NK-92 treated with Interleukin-12 subunit alpha and Interleukin-12 subunit beta, amount 100 ng/mL, for 24 hours (cell line): Measurements from ENCODE around the gene TTC21A.

ENCODE experiments used
- DNase-seq: peaks from one replicate; lab custom pipeline; 2025; lab: John Stamatoyannopoulos, UW

TTC21A gene

DNA sequence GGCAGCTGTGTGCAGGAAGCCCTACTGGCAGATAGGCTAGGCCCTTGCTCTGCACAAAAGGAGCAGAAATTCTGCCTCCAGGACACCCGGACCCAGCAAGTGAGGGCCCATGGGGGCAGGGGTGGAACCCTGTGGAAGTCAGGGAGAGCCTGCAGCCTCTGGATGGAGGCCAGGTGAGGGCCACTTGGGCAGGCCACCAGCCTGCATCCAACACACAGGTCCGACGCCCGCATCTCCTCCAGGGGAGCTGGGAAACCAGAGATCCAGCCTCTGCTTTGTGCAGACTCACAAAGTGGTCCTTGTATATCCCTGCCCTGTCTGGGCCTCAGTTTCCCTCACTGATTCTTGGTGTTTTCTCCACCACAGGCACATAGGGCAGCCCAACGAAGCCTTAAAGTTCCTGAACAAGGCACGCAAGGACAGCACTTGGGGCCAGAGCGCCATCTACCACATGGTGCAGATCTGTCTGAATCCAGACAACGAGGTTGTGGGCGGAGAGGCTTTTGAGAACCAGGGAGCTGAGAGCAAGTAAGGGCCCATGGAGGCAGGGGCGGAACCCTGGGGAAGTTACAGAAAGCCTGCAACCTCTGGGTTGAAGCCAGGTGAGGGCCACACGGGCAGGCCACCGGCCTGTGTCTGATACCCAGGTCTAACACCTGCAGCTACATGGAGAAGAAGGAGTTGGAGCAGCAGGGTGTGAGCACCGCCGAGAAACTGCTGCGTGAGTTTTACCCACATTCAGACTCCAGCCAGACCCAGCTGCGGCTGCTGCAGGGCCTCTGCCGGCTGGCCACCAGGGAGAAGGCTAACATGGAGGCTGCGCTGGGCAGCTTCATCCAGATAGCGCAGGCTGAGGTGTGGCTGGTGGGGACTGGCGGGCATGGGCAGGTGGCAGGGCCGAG lies 29.3 kb downstream of the TTC21A start:
- no peak for DNase-seq

DNA sequence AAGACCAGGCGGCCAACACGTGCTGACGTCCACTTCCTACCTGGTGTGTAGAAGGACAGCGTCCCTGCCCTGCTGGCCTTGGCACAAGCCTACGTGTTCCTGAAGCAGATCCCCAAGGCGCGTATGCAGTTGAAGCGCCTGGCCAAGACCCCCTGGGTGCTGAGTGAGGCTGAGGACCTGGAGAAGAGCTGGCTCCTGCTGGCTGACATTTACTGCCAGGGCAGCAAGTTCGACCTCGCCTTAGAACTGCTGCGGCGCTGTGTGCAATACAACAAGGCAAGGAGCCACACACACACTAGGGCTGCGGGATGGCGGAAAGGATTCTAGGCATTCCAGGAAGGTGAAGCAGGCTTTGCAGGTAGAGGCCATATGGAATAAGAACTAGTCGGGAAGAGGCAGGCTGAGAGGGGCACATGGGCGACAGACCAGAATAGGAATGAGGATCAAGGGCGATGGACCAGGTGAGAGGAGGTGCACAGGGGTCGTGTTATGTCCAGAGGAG lies 30.0 kb downstream of the TTC21A start:
- DNase-seq, result no peak

DNA sequence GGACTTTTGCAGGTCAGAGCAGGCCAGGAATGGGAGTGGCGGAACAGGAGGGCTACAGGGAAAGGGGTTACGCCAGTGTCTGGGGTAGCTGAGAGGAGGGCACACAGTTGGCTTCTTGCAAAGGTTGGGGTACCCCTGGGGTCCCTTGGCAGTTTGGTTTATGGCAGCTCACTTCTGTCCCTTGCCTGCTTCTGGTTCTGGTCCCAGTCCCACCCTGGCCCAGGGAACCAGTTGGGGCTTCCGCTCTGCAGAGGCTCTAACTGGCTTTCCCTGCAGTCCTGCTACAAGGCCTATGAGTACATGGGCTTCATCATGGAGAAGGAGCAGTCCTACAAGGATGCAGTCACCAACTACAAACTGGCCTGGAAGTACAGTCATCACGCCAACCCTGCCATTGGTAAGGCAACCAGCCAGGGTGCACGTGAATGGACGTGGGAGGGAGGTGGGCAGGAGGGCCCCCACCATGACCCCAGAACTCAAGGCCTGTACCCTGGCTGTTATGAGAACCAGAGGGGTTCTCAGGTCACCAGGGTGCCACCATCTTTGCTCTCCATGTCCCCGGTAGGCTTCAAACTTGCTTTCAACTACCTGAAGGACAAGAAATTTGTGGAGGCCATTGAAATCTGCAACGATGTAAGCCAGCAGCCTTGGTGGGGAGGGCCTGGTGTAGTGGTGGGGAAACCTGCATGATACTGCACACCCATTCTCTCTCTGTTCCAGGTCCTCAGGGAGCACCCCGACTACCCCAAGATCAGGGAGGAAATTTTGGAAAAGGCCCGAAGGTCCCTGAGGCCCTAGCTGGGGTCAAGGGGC lies 30.7 kb downstream of the TTC21A start:
- no peak for DNase-seq

DNA sequence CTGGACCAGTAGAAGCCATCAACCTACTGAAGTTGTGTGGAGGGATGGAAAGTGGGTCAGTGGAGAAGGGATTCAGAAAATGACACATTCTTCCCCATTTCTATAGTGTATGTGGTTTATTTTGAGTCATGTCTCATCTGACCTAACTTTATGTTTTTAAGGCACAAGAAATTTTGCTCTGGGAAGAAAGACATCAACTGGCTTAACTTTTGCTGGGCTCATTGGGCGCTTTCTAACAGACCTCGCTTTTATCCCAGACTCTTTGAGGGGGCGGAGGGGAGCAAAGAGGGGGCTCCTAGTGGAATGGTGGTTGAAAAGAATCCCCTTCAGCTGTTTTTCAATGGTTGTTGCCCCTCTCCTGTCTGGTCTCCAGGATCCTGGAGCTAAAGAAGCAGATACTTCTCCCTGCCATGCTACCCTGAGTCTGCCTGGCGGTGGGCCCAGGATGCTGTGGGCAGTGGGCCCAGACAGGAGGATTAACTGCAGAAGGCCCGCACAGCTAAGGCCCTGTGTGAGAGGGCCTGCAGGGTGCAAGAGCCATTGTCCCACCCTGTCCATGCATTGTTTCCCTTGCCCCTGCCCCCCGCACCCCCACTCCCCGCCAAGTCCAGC lies 31.4 kb downstream of the TTC21A start:
- DNase-seq, result no peak

DNA sequence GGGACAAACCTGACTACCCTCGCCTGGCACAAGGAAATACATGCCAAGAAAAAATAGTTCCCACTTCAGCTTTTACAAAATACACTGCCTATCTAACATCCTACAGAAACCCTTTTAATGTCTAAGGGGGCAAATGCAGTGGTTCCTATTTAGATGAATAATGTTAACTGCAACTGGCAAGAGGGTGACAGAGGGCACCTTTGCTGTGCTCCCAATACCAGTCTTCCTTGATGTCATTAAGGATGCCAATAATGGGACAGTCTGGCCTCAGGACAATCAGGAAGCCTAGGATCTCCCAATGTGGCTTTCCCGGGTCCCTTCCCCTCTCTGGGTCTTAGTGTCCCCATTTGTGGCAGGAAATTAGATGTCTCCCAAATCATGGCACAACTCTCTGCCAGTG lies 32.0 kb downstream of the TTC21A start:
- DNase-seq, result no peak

DNA sequence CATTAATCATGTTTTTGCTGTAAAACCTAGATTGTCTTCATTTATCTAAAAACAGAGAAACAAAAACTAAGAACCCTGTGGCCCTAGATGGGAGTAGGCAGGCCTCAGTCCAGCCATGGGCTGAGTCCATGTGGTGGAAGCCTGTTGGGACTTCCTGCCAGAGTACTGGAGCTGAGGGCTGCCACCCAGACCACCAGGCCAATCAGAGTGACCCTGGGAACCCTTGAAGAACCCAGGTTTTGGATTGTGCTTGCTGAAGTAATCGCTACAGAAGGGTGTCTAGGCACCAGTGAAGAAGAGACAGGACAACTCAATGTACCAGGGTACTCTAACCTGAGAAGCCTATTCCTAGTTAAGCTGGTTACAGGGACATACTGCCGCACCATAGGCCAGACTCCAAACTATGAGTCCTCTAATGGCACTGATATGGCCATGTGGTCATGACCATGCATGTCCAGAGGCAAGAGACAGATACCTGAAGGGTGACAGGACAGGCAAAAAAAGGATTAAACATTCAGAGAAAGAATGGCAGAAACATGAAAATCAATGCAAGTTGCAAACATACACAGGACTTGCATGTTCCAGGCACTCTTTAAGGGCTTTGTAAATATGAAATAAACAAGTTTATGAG lies 33.0 kb downstream of the TTC21A start:
- no peak for DNase-seq

DNA sequence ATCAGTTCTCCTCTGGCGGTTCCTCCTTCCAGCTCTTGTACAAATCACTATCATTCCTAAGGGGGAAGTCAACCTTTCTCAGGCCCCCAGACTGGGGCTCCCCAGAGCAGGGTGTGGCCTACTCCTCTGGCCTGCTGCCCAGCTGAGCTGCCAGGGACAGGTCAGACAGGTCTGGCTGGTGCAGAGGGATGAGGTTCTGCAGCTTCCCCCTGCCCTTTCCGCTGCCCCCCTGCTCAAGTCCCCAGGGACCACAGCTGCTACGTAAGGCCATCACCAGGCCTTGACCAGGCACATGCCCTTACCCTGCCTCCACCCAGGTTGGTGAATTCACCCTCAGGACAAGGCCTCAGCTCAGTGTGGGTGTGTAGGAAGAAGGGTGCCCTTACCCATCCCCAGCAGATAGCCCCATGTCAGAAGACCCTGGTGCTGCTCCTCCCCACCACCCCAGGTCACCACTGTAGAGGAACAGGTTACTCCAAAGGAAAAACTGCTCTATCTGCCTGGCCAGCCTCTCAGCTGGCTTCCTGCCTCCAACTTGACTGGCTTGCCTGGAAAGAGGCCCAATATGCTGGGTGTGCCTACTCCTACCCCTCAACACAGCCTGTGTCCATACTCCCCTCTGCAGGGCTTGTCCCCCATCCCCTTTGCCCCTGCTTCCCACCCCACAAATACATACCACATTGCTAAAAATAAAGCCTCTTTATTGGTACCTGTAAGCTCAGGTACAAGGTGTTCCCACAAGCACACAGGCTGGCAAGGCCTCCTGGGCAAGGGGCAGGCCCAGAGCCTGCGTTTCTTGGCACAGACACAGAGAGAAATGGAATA lies 33.9 kb downstream of the TTC21A start:
- no peak for DNase-seq

DNA sequence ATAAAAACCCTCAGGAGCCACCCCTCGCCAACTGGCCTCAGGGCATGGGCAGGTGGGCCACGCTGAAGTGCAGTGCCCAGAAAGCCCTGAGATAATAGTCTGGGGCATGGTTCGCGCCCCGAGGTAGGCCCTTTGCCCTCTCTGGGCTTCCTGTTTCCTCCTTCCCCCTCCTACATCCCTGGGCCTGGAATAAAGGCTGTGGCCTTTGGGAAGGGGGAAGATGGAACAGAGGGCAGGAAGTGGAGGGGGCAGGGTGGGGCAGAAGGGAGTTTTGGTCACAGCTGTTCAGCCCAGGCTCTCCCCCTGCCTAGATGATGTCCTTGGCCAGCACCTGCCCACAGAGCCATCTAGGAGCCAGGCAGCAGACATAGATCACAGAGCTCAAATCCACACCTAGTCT lies 34.6 kb downstream of the TTC21A start:
- DNase-seq, result no peak

DNA sequence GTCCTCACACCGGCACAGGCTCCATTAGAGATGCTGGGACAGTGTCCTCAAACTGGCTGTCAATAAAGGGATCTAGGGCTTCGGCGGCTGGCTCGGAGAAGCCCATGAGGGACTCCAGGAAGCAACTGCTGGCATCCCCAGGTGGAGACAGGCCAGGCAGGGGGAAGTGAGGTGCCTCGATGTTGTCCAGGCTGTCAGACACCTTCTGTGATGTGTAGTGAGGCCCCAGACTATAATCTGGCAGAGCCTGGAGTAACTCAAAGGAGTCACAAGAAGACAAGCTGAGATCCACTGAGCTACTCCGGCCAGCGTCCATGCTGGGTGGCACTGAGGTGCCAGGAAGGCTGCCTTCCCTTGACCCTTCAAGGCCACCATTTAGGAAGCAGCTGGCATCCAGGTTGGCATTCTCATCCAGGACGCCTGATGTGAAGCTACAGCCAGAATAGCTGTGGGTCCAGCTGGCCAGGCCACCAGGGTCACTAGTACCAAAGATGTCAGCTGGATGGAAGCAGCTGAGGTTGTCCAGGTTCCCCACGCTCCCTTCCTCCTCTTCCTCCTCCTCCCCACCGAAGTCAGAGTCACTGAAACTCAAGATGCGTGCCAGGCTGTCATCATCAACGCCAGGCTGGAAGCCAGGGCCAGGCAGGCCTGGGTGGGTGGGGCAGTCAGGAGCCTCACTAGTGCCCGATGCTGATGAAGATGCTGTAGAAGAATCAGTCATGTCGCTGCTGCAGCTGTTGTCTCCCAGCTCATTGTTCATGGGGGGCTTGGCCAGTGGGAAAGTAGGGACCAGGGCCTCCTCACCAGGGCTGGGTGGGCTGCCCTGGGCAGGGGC lies 35.8 kb downstream of the TTC21A start:
- no peak for DNase-seq

DNA sequence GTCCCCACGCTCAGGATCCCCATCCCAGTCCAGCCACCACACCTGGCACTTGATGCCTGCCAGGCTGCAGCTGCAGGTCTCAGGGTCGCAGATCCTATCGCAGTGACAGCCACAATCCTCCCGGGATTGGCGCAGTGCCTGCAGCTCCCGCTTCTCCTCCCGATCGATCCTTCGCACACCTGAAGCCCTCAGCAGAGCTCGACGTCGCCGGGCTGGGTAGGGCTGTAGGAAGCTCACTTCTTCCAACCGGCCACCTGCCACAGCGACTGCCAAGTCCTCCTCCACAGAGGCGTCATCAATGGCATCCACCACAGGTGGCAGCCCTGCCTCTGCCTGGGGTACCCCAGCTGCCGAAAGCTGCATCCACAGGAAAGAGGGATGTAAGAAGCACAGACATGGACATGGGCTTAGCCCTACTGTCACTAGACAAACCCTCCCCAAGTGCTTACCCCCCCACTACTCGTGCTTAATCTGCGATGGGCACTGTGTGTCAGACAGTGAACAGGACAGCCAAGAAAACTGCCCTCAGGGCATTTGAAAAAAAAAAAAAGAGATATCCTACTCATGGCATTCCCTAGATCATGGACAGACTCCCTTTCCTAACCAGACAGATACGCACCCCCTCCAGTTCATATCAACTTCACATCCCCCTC lies 36.7 kb downstream of the TTC21A start:
- no peak for DNase-seq

DNA sequence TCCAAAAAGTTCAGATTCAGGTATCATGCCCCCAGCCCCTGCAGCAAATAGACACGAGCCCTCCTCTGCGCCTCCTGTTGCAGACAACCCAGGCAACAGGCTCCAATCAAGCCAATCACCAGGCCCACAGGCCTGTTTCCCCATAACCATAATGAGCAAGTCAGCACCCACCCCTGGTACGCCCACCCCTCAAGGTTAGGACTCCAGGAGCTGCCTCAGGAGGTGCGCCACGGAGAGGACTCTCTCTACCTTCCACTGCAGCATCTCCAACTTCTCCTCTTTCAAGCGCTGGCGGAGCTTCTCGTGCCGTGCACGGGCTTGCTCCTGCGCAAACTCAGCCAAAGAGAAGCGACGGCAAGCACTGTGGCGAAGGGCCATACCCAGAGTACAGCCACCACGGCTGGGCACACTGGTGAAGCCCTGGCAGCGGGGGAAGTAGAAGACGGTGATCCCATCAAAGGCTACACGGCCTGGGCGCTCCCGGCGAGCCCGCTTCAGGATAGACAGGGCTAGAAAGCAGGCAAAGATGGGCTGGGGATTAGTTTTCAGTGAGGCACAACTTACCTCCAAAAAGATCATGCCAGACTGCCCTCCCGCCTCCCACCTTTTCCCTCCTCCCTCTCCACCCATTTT lies 37.4 kb downstream of the TTC21A start:
- DNase-seq, result no peak

DNA sequence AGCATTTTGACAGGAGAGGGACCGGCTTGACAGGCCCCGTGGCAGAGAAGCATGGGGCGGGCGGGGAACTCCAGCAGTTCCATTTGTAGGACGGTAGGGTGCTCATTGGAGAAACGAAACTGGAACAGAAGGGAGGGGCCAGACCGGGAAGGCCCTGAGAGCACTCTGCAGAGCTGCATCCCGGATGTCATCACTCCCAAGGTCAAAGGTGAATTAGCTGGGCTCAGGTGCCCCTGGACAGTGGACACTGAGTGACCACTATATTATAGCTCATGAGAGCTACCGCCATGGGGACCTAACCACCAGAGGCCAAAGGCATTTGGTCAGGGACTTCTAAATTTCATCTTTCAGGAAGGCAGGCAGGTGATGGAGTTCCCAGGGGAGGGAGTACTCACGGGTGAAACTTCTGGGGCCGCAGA lies 38.6 kb downstream of the TTC21A start:
- DNase-seq, result no peak

DNA sequence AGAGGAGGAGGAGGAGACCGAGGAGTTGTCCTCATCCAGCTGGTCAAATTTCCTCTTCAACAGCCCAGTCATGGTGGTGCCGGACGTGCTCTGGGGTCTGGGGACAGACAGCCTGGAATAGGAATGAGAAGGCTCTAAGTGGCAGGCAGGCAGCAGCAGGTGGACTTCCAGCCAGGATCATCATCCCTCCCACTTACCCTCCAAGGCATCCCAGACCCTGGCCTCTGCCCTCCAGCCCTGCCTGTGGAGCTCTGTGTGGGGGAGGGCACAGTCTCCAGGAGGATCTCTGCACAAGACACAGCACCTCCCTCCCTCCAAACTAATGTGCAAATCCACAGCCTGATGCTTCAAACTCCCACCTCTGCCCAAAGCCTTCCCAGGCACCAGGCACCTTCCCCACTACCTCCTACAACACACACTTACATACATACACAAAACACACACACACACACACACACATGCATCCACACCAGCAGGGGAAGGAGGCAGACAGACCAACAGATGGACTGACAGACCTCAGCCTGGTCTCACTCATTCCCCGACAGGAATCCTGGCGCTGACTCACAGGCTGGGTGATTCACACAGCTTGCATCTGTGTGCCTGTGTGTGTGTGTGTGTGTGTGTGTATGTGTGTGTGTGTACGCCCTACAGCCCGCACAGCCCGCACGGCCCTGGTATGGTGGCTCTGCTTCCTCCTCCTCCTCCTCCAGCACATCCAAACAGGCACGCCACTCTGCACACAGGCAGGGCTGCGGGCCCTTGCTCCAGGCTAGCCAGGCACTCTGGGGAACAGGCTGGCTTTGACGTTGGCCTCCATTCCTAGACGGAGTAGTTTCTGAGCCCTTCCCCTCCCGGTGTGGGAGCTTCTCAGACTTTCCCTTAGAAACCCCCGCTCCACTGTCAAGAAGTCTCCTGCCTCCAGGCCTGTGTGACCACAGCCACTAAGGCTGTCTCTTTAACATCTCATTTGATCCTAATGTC lies 39.4 kb downstream of the TTC21A start:
- peak; percentile 31 for DNase-seq

DNA sequence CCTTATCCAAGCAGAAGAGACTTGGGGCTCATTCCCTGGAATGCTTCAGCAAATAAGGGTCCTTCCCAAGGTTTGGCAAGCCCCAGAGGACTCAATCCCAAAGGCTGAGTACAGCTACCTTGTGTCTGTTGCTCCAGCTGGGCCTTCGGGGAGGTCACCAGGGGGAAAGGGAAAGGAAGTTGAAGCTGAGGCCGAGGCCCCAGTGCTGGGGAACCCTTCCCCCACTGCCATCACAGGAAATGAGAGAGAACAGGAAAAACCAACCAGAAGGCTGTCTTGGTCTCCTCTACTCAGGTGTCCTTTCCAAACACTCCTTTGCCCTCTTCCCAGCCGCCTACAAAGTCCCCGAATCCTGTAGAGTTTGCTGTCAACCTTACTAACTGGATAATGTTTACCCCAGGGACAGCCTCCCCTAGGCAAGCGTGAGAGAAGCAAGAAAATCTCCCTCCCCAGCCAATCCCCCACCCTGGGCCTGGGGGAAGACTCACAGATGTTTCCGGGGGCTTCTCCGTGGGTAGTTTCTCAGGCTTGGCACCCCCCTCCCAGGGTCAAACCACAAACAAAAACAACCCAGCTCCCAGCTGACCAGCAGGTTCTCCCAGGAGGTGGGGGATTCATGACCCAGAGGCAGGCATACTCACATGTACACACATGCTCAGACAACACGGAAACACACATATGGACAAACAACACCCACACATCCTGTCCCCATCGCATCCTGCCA lies 40.4 kb downstream of the TTC21A start:
- DNase-seq, result no peak

DNA sequence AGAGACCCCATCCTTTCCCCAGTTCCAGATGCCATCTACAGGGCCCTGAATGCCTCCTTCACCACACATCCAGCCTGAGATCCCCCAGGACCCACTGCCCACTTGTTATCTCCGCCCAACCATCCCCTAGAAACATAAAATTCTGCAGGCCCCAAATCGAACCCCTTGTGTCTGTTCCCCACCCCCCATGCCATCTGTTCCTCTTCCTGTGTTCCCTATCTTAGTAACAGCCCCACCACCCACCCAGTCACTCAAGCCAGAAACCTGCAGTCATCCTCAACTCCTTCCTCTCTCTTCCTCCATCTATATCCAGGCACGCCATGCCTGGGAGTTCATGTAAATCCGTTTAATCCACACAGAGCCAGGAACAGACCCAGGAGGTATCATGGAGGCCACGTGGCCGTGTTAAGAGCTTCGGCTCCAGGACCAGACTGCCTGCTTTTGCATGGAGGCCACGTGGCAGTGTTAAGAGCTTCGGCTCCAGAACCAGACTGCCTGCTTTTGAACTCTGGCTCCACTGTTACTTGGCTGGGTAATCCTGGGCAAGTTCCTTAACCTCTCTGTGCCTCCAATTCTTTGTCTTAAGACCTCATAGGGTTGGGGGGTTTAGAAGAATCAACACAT lies 41.1 kb downstream of the TTC21A start:
- DNase-seq, result no peak

DNA sequence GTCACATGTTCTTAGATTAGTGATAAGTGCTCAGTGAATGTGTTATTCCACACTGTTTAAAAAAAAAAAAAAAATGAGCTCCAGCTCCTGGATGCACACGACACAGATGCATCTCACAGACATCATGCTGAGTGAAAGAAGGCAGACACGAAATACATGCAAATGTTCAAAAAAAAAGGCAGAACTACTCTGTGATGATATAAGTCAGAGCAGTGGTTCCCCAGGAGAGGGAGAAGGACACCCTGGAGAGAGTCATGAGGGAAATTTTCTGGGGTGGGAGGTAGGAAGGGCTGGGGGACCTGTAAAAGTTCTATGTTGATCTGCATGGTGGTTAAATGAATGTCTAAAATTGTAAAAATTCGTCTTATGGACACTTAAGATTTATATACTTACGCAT lies 41.6 kb downstream of the TTC21A start:
- DNase-seq, result no peak
